ENCODE measurements around the gene PES1.
"Not testable (repeated sequence)": the region's sequence is repeated elsewhere in the genome, so short reads cannot be mapped to it uniquely, and the experiment has no call there.

Gene PES1

GRCh38 chr22:30634471-30635233, 42.9 kb upstream of the PES1 start:
- peaks cover 8% of the 10 kb centered on the region for H3K4me1 ChIP-seq (ENCODE audit: insufficient read depth, insufficient read length)
- peak overlapping the region; percentile 32 for H3K4me3 ChIP-seq (ENCODE audit: insufficient read length, low read depth)
- DNase-seq (ENCODE audit: low read depth, low spot score) = peak; percentile 61
- H3K9me3 ChIP-seq (ENCODE audit: insufficient read depth, low read length) = no peaks in the 10 kb centered on the region
- H3K36me3 ChIP-seq (ENCODE audit: insufficient read depth, insufficient read length, low read length) = no peaks in the 10 kb centered on the region
- no peaks in the 10 kb centered on the region for H3K27me3 ChIP-seq (ENCODE audit: insufficient read depth, insufficient read length)
- TF ChIP-seq YY1 (IDR thresholded peaks at IDR 0.05; ENCODE audit: insufficient read depth, insufficient read length) = no peak
- TF ChIP-seq SUZ12 (IDR thresholded peaks at IDR 0.05; ENCODE audit: extremely low read depth, insufficient read depth, insufficient read length) = no peak
- no peak for TF ChIP-seq ZNF274 (IDR thresholded peaks at IDR 0.05; ENCODE audit: low read depth, low read length)
- peak overlapping the region; percentile 56 for H3K9ac ChIP-seq (ENCODE audit: insufficient read length, low read depth)

- H3K9ac ChIP-seq (ENCODE audit: insufficient read length, low read depth); H3K4me1 ChIP-seq (ENCODE audit: insufficient read depth, insufficient read length); H3K9me3 ChIP-seq (ENCODE audit: insufficient read depth, low read length); H3K27me3 ChIP-seq (ENCODE audit: insufficient read depth, insufficient read length); DNase-seq (ENCODE audit: low read depth, low spot score); H3K36me3 ChIP-seq (ENCODE audit: insufficient read depth, insufficient read length, low read length); H3K4me3 ChIP-seq (ENCODE audit: insufficient read length, low read depth): not testable (repeated sequence)
Measured at GRCh38 chr22:30631469-30631868, 39.8 kb upstream of the PES1 start.

GRCh38 chr22:30628491-30628890, 36.8 kb upstream of the PES1 start:
- no peak for DNase-seq (ENCODE audit: low read depth, low spot score)
- Histone ChIP-seq H3K4me1 (ENCODE audit: insufficient read depth, insufficient read length) (no peaks in the 10 kb centered on the region), H3K4me3 (ENCODE audit: insufficient read length, low read depth) (no peak overlapping the region), H3K9ac (ENCODE audit: insufficient read length, low read depth) (no peak overlapping the region), H3K36me3 (ENCODE audit: insufficient read depth, insufficient read length, low read length) (peaks cover 3% of the 10 kb centered on the region), H3K9me3 (ENCODE audit: insufficient read depth, low read length) (no peaks in the 10 kb centered on the region), H3K27me3 (ENCODE audit: insufficient read depth, insufficient read length) (no peaks in the 10 kb centered on the region)
- no peak for TF ChIP-seq ZNF274 (IDR thresholded peaks at IDR 0.05; ENCODE audit: low read depth, low read length)
- TF ChIP-seq SUZ12 (IDR thresholded peaks at IDR 0.05; ENCODE audit: extremely low read depth, insufficient read depth, insufficient read length) = no peak
- TF ChIP-seq YY1 (IDR thresholded peaks at IDR 0.05; ENCODE audit: insufficient read depth, insufficient read length) = no peak

GRCh38 chr22:30627471-30627870, 35.8 kb upstream of the PES1 start:
- no peak for DNase-seq (ENCODE audit: low read depth, low spot score)
- H3K9me3 ChIP-seq (ENCODE audit: insufficient read depth, low read length) = no peaks in the 10 kb centered on the region
- TF ChIP-seq ZNF274 (IDR thresholded peaks at IDR 0.05; ENCODE audit: low read depth, low read length) (no peak), YY1 (IDR thresholded peaks at IDR 0.05; ENCODE audit: insufficient read depth, insufficient read length) (no peak), SUZ12 (IDR thresholded peaks at IDR 0.05; ENCODE audit: extremely low read depth, insufficient read depth, insufficient read length) (no peak)

GRCh38 chr22:30626413-30626812, 34.7 kb upstream of the PES1 start:
- no peaks in the 10 kb centered on the region for H3K9me3 ChIP-seq (ENCODE audit: insufficient read depth, low read length)
- no peak for DNase-seq (ENCODE audit: low read depth, low spot score)
- no peak overlapping the region for H3K9ac ChIP-seq (ENCODE audit: insufficient read length, low read depth)
- peaks cover 3% of the 10 kb centered on the region for H3K36me3 ChIP-seq (ENCODE audit: insufficient read depth, insufficient read length, low read length)
- no peaks in the 10 kb centered on the region for H3K27me3 ChIP-seq (ENCODE audit: insufficient read depth, insufficient read length)
- no peak overlapping the region for H3K4me3 ChIP-seq (ENCODE audit: insufficient read length, low read depth)
- TF ChIP-seq ZNF274 (IDR thresholded peaks at IDR 0.05; ENCODE audit: low read depth, low read length) (no peak), YY1 (IDR thresholded peaks at IDR 0.05; ENCODE audit: insufficient read depth, insufficient read length) (no peak), SUZ12 (IDR thresholded peaks at IDR 0.05; ENCODE audit: extremely low read depth, insufficient read depth, insufficient read length) (no peak)
- H3K4me1 ChIP-seq (ENCODE audit: insufficient read depth, insufficient read length) = no peaks in the 10 kb centered on the region

More at GRCh38 chr22:30627471-30627870, 35.8 kb upstream of the PES1 start:
- no peak overlapping the region for H3K4me3 ChIP-seq (ENCODE audit: insufficient read length, low read depth)
- H3K4me1 ChIP-seq (ENCODE audit: insufficient read depth, insufficient read length) = no peaks in the 10 kb centered on the region
- peaks cover 3% of the 10 kb centered on the region for H3K36me3 ChIP-seq (ENCODE audit: insufficient read depth, insufficient read length, low read length)
- no peak overlapping the region for H3K9ac ChIP-seq (ENCODE audit: insufficient read length, low read depth)
- no peaks in the 10 kb centered on the region for H3K27me3 ChIP-seq (ENCODE audit: insufficient read depth, insufficient read length)

GRCh38 chr22:30619909-30620308, 28.2 kb upstream of the PES1 start:
- not testable (repeated sequence) for H3K9ac ChIP-seq (ENCODE audit: insufficient read length, low read depth); H3K4me3 ChIP-seq (ENCODE audit: insufficient read length, low read depth); H3K36me3 ChIP-seq (ENCODE audit: insufficient read depth, insufficient read length, low read length); H3K4me1 ChIP-seq (ENCODE audit: insufficient read depth, insufficient read length); DNase-seq (ENCODE audit: low read depth, low spot score); H3K27me3 ChIP-seq (ENCODE audit: insufficient read depth, insufficient read length); H3K9me3 ChIP-seq (ENCODE audit: insufficient read depth, low read length)

GRCh38 chr22:30617819-30618218, 26.1 kb upstream of the PES1 start:
- no peak overlapping the region for H3K4me3 ChIP-seq (ENCODE audit: insufficient read length, low read depth)
- DNase-seq (ENCODE audit: low read depth, low spot score) = no peak
- no peaks in the 10 kb centered on the region for H3K36me3 ChIP-seq (ENCODE audit: insufficient read depth, insufficient read length, low read length)
- no peaks in the 10 kb centered on the region for H3K9me3 ChIP-seq (ENCODE audit: insufficient read depth, low read length)
- no peaks in the 10 kb centered on the region for H3K4me1 ChIP-seq (ENCODE audit: insufficient read depth, insufficient read length)
- H3K9ac ChIP-seq (ENCODE audit: insufficient read length, low read depth) = no peak overlapping the region
- no peaks in the 10 kb centered on the region for H3K27me3 ChIP-seq (ENCODE audit: insufficient read depth, insufficient read length)
- TF ChIP-seq SUZ12 (IDR thresholded peaks at IDR 0.05; ENCODE audit: extremely low read depth, insufficient read depth, insufficient read length) (no peak), YY1 (IDR thresholded peaks at IDR 0.05; ENCODE audit: insufficient read depth, insufficient read length) (no peak), ZNF274 (IDR thresholded peaks at IDR 0.05; ENCODE audit: low read depth, low read length) (no peak)

Measured in NT2/D1 (cell line).